ENCODE measurements around the gene FAH.

FAH gene

DNA sequence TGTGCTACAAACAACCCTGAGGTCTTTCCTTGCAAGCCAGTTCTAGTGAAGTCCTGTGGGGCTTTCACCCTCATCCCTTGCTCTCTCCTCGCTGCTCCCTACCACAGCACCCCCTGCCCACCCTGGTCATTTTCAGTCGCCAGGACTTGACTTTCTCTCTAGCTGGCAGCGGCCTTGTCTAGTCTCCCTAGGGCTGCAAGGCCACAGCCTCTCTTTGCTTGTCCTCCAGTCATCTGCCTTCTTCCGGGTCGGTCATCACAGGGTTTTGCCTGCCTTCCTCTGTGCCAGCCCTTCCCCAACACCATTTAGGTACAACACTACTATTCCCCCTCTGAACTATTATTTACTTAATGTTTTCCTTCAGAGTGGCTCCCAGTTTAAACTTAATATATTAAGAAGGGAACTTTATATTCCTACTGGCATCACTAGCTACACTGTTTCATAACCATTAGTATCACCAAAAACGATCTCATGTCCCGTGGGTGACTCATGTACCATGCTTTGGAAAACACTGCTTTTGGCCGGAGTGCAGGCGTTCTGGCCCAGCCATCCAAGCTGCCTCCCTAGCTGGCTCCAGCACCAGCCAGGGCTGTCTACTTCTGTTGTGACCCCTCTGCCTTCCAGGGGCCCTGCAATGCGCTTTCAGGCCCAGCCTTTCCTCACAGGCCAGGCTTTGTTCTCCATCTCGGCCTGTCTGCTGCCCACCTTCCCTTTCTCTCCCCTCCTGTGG is 21.4 kb downstream of the FAH start:
- no peak for DNase-seq

DNA sequence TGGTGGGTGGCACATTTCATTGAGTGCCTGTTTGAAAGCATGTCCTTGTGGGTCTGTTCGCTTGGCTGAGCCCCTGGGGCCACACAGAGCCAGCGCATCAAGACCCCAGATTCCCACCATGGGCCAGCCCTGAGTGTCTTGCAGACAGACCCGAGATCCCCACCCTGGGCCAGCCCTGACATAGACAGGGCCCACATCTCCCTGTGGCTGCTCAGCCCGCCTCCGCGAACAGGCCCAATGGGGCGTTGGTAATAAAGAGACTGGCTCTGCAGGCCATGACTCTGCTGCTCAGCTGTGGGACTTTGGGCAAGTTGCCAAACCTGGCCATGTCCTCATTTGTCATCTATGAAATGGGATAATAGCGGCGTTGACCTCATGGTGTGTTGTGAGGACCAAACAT is 22.6 kb downstream of the FAH start:
- DNase-seq = no peak

DNA sequence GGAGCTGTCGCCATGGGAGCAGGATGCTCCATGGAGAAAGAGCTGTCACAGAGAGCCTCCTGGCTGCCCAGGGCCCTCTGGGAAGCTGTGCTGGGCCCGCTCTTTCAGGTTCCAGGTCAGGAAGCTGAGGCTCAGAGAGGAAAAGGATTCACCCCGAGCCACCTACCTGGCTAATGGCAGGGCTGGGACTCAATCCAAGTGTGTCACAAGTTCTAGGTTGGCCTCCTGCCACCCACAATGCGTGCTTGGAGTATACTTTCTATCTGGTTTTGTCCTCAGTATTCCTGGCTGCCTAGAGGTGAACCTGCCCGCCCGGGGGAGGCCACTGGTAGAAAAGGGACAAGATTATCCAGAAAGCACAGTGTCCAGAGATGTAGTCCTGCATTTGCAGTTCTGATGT is 23.6 kb downstream of the FAH start:
- no peak for DNase-seq

DNA sequence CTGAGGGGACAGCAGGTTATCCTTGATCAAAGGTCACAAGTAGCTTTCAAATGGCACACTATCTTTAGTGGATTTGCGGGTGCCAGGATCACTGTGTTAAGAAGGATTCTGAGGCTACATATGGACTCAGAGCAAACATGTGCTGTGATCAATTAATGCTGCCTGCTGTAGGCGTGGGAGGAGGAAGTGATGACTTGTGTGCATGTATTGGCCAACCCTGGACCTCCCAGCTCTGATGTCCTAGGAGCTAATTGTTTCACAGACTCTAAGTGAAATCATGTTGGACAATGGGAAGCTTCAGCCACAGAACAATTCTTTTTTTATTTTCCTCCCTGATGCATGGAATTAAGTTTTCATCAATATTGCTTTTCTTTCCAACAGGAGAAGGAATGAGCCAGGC is 24.4 kb downstream of the FAH start:
- no peak for DNase-seq

DNA sequence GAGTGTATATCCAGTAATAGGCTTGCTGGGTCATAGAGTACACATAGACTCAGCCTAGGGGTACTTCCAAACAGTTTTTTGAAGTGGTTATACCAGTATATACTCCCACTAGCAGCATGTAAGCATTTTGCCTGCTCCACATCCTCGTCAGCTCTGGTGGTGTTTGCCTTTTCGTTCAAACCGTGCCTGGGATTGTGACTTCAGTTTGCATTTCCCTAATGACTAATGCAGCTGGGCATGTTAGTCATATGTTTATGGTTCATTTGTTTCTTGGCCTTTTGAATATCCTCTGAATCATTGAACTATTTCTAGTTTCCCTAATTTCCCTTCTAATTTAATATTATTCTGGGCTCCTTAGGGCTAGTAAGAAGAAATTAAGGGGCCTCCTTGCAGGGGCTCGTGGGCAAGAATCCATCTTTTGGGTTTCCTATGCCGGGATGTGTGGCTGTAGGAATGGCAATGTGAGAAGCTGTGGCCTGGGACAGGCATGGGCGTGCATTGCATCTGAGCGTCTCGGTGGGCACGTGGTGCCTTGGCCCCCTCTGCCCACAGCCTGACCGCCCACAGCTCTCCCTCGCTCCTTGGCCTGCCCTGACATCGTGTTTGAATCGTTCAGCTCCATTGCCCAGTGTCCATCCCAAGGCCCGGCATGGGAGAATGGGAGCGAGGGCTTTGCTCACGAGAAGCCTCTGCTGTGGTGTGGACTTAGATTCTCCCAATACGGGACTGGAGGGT is 26.4 kb downstream of the FAH start:
- DNase-seq = no peak

DNA sequence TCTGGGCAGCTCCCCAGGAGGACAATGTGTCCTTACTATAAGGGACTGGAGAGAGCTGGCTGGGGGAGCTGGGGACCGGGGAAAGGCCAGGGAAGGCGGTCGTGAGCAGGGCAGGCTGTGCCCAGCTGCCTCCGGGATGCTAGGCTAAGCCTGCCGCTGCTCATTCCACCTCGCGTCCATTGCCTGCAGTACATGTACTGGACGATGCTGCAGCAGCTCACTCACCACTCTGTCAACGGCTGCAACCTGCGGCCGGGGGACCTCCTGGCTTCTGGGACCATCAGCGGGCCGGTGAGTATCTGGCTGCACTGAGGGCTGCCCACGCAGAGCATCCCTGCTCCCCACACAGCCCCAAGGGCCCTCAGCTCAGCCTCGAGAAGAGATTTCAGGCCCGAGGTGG is 27.1 kb downstream of the FAH start:
- DNase-seq = no peak

DNA sequence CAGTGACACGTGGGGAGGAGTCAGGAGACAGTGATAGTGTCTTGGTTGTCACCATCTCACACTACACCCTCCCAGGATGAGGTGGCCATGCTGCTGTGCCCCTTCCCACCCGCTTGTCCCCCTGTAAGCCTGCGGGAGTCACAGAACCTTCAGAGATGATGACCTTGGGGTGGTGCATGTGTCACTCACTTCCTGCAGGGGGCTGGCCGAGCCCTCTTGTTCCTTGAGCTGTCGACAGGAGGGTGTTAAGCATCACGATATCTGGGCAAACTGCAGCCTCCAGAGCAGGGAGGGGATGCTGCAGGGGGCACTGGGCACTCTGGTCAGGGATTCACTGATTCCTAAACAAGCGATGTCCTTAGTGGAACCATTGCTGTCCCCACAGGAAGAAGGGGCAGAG is 27.7 kb downstream of the FAH start:
- DNase-seq = no peak

DNA sequence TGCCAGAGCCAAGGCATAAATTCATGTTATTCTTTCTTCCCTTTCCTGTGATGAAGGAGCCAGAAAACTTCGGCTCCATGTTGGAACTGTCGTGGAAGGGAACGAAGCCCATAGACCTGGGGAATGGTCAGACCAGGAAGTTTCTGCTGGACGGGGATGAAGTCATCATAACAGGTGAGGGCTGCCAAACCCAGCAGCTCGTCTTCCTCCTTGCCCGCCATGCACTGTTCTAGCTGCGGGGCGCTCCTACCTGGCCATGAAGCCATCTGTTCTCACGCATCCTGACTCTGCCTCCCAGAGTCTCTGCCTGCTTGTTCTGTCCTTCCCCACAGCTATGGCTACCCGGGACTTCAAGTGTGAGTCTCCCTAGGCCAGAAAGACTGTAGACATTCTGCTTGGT is 28.2 kb downstream of the FAH start:
- no peak for DNase-seq

DNA sequence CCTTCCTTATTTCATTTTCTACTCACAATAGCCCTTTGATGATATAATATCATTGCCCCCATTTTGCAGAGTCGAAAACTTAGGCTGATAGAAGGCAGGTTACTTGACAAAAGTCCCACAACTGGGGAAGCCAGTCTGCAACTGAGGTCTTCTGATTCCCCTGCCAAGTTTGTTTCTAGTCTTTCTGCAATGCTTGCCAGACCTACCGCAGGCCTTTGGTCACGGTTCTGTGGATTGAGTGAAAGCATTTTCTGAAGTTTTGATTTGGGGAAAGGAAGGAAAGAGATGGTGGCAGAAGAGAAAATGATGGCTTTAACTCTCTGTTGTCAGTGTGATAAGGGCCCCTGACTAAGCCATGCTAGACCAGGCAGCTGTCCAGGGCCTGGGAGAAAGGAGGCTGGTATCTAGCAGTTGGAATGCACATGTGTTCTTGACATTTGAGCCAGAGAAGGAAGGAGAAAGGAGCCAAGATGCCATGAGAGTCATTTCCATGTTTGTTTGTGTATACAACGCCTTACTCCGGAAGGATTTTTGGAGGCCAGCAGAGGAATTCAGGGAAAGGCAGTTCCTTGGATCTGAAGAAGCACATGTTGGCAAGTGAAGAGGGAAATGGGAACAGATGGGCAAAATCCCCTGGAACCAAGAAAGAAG is 29.9 kb downstream of the FAH start:
- DNase-seq = no peak

DNA sequence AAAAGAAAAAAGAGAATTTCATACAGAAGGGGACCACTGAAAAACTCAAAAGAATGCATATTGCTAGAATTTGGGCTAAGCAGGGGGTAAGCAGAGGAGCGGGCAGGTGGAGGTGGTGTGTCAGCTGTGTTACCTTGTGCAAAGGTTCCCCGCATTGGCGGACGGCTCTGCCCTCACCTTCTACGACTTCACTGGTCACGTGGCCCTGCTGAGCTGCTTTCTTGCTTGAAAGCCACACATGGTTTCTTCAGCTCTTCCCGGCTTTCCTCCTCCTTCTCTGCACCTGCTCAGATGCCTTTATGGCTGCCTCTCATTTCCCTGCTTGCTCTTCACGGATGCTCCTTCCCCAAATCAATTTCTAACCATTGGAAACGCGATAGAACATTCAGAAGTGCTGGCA is 30.5 kb downstream of the FAH start:
- no peak for DNase-seq

DNA sequence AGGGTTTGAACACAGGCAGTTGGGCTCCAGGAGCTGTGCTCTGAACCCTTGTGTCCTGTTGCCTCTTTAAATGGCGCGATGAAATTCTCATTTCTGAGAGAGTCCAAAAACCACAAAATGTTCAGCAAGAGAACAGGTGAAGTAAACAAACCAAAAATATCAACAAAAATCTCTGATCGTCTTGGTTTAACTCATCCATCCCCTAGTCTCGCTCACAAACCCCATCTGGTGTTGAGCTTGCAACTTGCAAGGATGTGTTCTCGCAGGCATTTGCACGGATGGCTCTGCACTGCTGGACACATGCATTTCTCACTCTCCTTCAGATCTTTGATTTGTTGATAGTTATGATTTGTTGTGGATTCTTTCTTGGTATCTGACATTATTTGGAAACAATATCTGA is 31.1 kb downstream of the FAH start:
- no peak for DNase-seq

DNA sequence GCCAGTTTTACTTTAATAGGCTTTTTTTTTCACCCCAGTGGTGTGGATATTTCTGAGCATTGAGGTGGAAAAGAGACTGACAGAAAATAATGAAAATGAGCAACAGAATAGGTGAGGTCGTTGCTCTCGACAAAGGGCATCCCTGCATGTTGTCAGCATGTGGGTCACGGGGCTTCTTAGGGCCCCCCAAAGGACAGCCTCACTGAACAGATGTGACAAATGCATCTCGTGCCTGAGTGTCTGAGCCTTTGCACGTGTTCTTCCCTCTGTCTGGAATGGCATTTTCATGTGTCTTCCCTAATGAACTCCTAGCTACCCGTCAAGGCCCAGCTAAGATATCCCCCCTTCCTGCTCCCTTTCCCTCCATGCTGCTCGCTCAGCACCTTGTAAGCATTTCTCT is 31.8 kb downstream of the FAH start:
- DNase-seq = no peak

DNA sequence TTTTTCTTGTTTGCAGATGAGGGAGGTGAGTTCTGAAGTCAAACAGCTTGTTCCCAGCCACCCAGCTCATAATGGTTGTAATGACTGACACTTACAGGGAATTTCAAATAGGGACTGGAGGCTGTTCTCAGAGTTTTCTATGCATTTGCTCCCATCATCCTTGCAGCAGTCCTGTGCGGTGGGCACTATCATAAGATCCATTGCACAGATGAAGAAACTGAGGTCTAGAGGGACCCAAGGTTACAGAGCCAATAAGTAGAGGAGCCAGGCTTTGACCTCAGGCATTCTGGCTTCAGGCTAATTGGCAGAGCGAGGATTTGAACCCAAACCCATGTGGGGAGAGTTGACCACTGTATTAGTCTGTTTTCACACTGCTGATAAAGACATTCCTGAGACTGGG is 32.4 kb downstream of the FAH start:
- no peak for DNase-seq

DNA sequence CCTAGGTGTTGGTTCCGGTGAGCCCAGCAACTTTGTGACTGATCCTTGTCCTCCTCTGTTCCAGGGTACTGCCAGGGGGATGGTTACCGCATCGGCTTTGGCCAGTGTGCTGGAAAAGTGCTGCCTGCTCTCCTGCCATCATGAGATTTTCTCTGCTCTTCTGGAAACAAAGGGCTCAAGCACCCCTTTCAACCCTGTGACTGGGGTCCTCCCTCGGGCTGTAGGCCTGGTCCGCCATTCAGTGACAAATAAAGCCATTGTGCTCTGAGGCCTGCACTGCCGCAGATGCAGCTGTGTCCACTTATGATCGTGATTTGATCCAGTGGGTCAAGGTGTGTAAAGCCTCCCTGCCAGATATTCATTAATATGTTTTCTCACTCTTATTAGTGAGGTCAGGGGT is 33.3 kb downstream of the FAH start:
- no peak for DNase-seq

DNA sequence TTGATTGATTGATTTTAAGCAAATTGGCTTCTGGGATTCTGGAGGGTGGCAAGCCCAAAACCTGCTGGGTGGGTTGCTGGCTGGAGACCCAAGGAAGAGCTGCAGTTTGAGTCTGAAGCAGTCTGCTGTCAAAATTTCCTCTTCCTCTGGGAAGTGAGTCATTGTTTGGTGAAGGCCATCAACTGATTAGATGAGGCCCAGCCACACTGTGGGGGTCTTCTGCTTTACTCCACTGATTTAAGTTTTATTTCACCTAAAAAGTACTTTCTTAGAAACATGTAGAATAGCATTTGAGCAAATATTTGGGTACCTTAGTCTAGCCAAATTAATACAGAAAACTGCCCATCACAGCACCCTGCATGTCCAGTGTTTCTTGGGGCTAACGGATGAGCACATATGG is 33.8 kb downstream of the FAH start:
- no peak for DNase-seq

DNA sequence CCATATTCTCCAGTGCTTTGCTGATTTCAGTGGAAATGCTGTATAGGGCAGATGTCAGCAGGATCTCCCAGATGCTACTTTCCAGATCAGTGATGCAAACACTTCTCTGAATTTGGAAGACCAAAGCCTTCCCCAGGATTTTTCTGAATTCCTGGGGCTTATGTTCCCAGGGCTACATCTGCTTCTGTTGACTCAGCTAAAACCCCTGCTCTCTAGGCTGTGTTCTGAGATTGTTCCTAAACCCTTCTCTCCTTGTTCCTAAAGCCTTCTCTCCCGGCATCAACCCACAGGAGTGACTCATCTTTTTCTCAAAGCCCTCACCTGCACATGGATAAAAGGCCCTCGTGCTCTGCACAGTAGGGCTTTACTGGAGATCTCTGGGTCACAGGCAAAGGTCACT is 35.5 kb downstream of the FAH start:
- no peak for DNase-seq

DNA sequence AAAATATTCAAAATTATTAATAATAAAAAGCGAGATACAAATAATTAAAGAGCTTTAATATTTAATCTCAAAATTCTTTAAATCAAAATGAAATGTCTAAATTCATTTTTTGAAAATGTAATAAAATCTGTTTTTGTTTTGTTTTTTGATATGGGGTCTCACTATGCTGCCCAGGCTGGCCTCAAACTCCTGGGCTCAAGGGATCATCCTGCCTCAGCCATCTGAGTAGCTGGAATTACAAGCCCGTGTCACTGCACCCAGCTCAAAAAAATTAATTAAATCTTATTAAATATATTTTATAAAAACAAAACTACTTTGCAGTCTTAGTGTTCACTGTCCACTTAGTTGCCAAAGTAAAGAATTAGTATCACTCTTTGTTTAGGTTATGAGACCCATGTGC is 38.4 kb downstream of the FAH start:
- DNase-seq = no peak

DNA sequence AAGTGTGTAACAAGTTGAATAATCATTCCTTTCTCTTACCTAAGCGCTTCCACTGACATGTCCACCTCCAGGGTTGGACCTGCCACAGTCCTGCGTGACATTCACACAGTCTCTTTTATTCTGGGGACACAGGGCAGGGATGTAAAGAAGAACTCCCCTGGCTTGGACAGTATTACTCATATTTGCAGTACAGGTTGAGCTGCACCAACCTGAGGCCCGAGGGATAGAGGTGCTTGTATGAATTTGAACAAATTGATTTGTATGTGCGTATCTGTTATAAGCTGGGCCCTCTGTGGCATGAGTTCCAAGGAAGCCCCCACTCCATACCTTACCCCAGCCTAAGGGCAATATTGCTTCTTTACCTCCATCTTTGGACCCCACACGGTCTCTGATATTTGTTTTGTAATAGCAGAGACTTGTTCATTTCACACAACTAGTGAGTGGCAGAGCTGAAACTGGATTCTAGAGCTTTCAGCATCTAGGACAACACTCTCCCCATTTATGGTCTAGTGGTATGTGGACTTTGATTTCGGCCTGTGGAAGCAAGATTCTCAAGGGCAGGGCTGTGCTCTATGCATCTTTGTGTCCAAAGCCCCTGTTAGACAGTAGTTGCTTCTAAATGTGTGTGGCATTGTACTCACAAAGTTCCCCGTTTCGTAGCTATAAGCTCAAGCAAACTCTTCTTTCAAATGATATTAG is 39.2 kb downstream of the FAH start:
- no peak for DNase-seq

DNA sequence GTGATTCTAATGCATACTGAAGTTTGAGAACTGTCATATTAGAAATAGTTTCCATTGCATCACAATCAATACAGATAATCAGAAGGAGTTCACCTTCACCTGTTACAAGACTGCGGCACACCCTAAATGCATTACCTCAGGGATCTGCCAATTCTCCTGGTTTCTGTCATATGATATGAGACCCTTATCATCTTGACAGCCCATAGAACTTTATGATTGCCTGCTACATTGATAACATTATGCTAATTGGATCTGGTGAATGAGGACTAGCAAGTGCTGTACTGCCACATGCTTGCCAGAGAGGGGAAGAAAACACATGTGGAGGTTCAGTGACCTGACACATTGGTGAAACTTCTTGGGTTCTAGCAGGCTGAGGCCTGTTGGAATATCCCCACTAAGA is 41.4 kb downstream of the FAH start:
- DNase-seq = no peak

DNA sequence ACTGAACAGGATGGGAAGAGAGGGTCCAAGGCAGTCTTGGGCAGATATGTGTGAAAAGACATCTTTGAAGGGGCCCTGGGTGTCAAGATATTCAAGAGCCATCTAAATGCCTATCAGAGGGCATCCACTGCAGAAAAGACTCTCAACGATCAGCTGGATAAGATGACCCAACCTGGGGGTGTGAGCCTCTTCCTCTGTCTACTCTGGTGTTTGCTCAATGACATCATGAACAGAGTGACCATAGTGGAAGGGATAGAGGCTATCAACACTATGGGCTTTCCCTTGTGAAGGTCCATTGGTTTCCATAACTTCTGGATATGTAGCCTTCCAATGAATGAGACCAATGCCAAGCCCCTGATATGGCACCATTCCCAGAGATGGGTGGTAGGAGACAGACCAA is 42.1 kb downstream of the FAH start:
- no peak for DNase-seq

DNA sequence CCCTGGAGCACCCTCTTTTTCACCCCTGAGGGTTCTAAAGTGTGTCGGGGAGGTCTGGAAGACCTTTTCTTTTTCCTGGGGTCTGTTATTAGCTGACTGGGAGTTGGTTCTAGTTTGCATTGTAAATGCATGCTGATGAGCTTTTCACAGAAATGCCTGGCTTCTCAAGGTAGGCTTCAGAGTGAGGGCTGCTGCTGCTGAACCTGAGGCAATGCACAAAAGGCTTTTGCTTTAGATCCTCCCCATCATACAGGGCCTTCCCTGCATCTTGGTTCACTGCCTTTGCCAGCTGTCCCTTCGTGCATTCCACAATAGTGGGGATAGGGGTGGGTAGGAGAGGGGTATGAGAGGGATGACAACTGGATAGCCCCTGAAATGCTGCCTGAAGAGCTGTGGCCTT is 46.6 kb downstream of the FAH start:
- DNase-seq = no peak

DNA sequence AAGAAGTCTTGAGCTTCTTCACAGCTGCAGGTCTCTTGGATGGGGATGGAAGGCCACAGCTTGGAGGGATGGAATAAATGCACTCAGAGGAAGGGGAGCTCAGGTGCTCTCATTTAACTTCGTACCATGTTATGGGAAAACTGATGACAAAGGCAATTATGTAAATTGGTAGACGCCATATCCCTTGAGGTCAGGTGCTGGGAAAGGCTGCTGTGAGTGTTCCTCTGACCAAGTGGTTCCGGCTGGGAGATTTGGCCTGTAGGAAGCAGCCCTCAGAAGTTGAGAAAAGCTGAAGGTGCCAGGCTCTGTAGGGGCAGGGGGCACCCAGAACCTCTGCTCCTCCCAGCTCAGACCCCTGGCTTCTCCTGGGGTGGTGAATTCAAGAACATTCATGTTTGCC is 47.1 kb downstream of the FAH start:
- no peak for DNase-seq

DNA sequence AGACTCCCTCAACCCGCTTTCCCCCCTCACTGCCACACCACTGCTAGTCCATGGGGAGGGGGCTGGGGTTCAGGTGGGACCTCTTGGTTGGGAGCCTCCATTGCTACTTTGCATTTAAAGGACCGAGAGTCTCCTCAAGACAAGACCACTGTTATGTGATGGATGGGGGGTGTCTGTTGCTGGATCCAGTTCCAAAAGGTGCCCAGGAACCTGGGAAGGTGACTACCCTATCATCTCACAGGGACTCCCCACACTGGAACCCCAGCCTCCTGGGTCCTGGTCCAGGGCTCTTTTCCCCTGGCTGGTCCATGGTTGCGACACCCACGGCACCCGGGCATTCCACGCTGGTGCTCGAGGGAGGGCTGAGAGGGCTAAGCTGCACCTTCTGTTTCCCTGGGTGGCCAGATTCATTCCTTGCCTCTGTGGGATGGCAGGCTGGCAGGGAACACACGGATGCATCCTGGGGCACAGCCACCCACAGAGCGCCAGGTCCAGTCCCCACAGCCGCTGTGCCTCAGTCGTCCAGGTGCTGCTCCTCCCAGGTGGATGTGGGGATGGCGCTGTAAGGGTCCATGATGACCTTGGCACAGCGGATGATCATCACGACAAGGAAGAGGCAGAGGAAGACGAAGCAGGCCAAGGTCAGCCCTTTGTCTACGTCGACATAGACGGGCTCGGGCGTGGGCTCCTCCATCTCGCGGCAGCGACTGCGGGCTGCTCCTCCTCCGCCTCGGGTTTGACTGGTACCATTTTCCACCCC is 48.6 kb downstream of the FAH start:
- no peak for DNase-seq
